Measurements from ENCODE around the gene ANKS1B. TPM values are rescaled to one million over a fixed set of nuclear protein-coding genes. Genes with fewer than 3 reads are reported as not detected.

ANKS1B gene
- total RNA-seq, 2 donors from 2014 or later = 45.5 to 65.9 TPM

DNA sequence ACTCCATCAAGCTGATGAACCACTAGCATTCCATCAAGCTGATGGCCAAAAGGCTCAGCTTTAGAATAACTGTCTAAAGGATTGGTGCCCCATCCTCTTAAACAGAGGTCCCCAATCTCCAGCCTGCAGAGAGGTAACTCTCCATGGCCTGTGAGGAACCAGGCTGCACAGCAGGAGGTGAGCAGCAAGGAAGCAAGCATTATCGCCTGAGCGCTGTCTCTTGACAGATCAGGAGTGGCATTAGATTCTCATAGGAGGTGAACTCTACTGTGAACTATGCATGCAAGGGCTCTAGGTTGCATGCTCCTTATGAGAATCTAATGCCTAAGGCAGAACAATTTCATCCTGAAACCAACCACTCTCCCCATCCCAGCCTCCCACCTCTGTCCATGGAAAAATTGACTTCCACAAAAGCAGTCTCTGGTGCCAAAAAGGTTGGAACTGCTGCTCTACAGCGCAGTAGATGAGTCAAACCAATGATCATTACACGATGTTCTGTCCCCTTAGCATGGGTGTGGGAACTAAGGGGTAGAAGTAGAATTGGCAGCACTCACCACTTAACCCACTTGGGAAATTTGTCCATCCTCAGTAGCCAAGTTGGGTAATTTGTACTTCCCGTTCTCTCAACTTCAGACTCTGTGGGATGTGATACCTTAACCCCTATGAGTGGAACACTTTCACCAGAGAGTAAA, 66.9 kb downstream of the ANKS1B start:
- ATAC-seq (ENCODE audit: insufficient number of reproducible peaks, low FRiP score, low read depth) = no peak
- no peak for DNase-seq (ENCODE audit: low spot score)
- TF ChIP-seq, protein P1, sequence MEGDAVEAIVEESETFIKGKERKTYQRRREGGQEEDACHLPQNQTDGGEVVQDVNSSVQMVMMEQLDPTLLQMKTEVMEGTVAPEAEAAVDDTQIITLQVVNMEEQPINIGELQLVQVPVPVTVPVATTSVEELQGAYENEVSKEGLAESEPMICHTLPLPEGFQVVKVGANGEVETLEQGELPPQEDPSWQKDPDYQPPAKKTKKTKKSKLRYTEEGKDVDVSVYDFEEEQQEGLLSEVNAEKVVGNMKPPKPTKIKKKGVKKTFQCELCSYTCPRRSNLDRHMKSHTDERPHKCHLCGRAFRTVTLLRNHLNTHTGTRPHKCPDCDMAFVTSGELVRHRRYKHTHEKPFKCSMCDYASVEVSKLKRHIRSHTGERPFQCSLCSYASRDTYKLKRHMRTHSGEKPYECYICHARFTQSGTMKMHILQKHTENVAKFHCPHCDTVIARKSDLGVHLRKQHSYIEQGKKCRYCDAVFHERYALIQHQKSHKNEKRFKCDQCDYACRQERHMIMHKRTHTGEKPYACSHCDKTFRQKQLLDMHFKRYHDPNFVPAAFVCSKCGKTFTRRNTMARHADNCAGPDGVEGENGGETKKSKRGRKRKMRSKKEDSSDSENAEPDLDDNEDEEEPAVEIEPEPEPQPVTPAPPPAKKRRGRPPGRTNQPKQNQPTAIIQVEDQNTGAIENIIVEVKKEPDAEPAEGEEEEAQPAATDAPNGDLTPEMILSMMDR (IDR thresholded peaks at IDR 0.05) = no peak

DNA sequence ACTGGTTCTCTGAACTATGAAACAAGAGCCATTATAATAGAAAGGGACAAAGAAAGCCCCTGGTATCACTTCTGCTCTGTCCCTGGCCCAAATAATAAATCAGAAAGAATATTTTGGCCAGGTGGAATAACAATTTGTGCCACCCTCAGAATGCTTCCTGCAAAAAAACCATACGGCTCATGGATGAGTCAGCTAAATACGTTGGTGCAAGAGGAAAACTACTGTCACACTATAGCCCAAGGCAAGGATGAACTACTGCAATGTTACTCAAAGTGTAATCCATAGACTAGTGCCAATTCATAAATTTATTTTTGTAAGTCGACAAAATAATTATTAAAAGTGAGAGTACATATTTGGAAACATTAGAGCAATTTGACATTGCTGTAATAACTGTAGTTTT, 68.2 kb downstream of the ANKS1B start:
- Histone ChIP-seq H3K27me3 (replicated peaks; ENCODE audit: insufficient read depth) (no peaks in the 10 kb centered on the region), H3K9me3 (no peaks in the 10 kb centered on the region), H3K4me1 (ENCODE audit: control insufficient read depth in 1 of 2, low read depth in 2 of 2) (peaks cover 14 to 39% of the 10 kb centered on the region in 2 donors), H3K36me3 (no peaks in the 10 kb centered on the region), H3K4me3 (no peak overlapping the region), H3K27ac (no peak overlapping the region)
- TF ChIP-seq, protein P1 (IDR thresholded peaks at IDR 0.05) = no peak
- DNase-seq (ENCODE audit: low spot score) (no peak), ATAC-seq (ENCODE audit: insufficient number of reproducible peaks, low FRiP score, low read depth) (no peak)

More for the DNA sequence above, 66.9 kb downstream of the ANKS1B start:
- Histone ChIP-seq H3K36me3 (no peaks in the 10 kb centered on the region), H3K27me3 (replicated peaks; ENCODE audit: insufficient read depth) (no peaks in the 10 kb centered on the region), H3K27ac (no peak overlapping the region), H3K4me3 (no peak overlapping the region), H3K4me1 (ENCODE audit: control insufficient read depth in 1 of 2, low read depth in 2 of 2) (peaks cover 10 to 28% of the 10 kb centered on the region in 2 donors), H3K9me3 (no peaks in the 10 kb centered on the region)

DNA sequence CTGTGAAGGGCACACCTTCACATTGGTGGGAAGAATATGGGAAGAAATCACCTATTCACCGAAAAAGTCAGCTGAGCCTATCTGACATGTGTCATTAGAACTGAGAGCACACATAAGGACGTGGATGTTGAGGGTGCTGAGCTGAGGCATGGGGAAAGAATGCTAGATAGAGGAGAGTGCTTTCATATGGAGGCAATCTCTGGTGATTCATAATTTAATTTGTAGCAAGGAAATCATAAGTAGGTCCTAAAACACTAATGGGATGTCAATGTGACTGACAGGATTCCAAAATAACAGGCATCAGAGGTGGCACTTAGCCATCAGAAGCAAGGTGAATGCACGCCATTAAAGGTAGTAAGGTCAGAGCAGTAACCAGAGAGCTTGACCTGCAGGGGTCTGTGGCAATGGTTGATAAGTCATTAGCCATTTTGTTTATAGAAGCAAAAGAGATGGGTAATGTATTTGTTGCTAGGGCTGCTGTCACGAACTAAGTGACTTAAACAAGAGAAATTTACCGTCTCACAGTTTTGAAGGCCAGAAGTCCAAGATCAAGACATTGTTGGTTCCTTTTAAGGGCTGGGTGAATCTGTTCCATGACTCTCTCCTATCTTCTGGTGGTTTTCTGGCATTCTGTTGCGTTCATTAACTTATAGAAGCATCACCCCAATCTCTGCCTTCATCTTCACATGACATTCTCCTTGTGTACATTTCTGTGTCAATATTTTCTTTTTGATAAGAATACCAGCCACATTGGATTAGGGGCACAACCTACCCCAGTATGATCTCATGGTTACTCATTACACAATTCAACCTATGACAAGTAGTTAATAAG, 69.3 kb downstream of the ANKS1B start:
- H3K27me3 ChIP-seq (replicated peaks; ENCODE audit: insufficient read depth) = no peaks in the 10 kb centered on the region
- ATAC-seq (ENCODE audit: insufficient number of reproducible peaks, low FRiP score, low read depth) = no peak
- no peak overlapping the region for H3K4me3 ChIP-seq
- H3K9me3 ChIP-seq = no peaks in the 10 kb centered on the region
- H3K36me3 ChIP-seq = no peaks in the 10 kb centered on the region
- H3K4me1 ChIP-seq (ENCODE audit: control insufficient read depth in 1 of 2, low read depth in 2 of 2) = peaks cover 17 to 43% of the 10 kb centered on the region in 2 donors
- TF ChIP-seq, protein P1 (IDR thresholded peaks at IDR 0.05) = no peak
- no peak overlapping the region for H3K27ac ChIP-seq
- no peak for DNase-seq (ENCODE audit: low spot score)

DNA sequence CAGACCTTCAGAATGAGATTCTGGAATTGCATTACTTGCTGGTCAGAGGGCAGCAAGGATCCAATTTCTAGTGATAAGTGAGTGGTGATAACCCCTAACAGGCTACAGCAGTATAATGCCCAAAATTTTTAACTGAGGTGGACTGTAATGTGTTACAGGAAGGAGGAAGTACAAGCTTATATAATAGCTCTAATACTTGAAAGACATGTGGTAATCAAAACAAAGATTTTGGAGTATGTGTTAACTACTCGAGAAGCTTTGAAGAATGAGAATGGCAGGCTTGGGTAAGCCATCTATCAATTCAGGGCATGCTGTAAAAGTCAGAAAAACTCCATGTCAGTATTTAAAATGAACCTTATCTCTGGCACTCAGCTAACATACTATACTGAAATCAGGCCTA, 70.5 kb downstream of the ANKS1B start:
- H3K4me3 ChIP-seq = no peak overlapping the region
- DNase-seq (ENCODE audit: low spot score) (no peak), ATAC-seq (ENCODE audit: insufficient number of reproducible peaks, low FRiP score, low read depth) (no peak)
- peaks cover 23 to 52% of the 10 kb centered on the region in 2 donors for H3K4me1 ChIP-seq (ENCODE audit: control insufficient read depth in 1 of 2, low read depth in 2 of 2)
- H3K27ac ChIP-seq = peak overlapping the region; percentile 6 to 29
- no peaks in the 10 kb centered on the region for H3K36me3 ChIP-seq
- H3K9me3 ChIP-seq = no peaks in the 10 kb centered on the region
- TF ChIP-seq, protein P1 (IDR thresholded peaks at IDR 0.05) = no peak
- H3K27me3 ChIP-seq (replicated peaks; ENCODE audit: insufficient read depth) = no peaks in the 10 kb centered on the region

DNA sequence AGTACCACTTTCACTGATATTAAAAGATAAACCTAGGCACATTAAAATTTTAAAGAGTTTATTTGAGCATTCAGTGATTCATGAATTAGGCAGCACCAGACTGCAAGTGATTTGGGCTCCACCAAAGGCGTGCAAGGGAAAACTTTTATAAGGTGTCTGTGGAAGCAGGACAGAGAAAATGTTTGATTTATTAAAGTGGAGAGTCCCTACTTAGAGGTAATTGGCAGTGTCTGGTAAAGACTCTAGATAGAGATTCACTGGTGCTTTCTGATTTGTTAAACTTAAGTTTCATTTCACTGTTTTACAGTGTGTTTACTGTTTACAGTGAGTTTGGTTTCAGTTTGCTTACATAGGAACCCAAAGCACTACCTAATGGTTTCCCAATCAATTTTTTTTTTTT, 72.8 kb downstream of the ANKS1B start:
- ATAC-seq (ENCODE audit: insufficient number of reproducible peaks, low FRiP score, low read depth) = no peak
- H3K27ac ChIP-seq = peak overlapping the region; percentile 51 to 77
- TF ChIP-seq, protein P1 (IDR thresholded peaks at IDR 0.05) = no peak

More for the DNA sequence above, 72.8 kb downstream of the ANKS1B start:
- Histone ChIP-seq H3K4me1 (ENCODE audit: control insufficient read depth in 1 of 2, low read depth in 2 of 2) (peaks cover 28 to 55% of the 10 kb centered on the region in 2 donors), H3K9me3 (no peaks in the 10 kb centered on the region), H3K4me3 (peak overlapping the region; percentile 63), H3K27me3 (replicated peaks; ENCODE audit: insufficient read depth) (no peaks in the 10 kb centered on the region), H3K36me3 (no peaks in the 10 kb centered on the region)
- DNase-seq (ENCODE audit: low spot score) = no peak
